GM21447 (cell line): ENCODE measurements around the gene CEP104.

ENCODE experiments used
- ATAC-seq: cut with Tn5 transposase; IDR thresholded peaks from one replicate; pipeline ENCODE4 v1.9.1; 2021; ENCODE audit not compliant: unreplicated experiment

The CEP104 gene

DNA sequence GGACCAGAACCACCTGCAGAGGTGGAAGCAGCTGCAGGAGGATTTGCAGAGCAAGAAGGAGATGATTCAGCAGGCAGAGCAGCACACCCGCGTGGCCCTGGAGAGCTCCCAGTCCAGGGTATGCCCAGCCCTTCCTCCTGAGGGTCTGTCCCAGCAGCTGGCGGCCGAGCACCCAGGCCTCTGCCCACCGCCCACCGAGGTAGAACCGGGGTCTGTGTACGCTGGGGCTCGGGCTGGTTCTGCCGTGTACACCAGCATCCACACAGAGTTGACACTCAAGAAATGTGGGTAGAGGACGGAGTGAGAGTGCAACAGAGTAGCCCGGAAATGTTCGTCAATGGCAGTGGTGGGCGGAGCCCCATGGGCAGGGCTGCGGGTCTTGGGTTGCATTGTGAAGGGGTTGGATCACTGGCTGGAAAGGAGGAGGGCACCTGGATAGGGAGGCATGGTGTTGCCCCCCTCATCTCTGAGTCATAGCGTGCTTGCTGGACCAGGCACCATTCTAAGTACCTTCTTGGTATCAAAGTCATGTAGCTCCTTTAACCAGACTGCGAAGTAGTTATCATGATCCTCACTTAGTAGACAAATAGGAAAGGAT is 89.6 kb downstream of the CEP104 start:
- no peak for ATAC-seq

DNA sequence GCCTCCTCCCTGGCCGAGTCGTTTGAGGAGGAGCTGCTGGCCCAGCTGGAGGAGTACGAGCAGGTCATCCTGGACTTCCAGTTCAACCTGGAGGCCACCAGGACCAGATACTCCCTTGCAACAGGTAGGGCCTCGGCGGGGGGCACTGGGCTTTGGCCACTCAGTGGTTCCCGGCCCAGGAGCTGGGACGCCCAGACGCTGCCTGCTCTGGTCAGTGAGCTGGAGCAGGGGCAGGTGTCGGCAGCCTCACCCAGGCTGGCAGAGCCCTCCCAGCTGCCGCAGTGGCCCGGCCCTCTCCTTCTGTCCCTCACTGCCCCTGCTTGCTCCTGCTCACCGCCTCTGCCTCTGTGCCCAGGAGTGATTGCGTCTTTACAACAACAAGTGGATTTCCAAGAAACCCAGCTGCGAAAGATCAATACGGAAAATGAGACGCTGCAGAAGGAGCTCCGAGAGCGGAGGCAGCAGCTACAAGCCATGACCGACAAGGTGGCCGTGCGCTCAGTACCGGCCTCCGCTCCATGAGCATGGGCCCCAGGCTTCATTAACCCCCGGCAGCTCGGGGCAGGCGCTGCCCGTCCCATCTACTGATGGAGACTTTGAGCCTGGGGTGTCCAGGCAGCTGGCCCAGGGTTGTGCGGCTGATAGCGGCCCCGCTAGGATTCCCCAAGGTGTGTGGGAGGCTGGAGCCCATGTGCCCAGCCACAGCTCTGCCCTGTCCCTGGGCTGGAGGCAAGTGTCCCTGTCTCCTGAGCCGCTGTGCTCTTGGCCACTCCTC is 93.5 kb downstream of the CEP104 start:
- ATAC-seq = no peak

DNA sequence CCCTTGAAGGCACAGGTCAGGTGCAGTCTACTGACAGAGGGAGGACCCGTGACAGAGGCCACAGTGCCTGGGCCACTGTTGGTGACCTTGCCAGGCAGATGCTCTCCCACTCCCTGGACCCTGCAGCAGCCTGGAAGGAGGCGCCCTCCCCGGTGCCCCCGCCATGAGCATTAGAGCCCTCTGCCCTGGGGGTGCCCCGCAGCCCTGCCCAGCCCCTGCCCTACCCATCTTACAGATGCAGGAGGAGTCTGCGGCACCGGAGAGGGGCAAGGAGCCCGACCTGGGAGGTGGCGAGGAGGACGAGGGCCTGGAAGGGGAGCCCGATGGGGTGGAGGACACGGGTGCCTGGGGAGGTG is 94.2 kb downstream of the CEP104 start:
- ATAC-seq = no peak

DNA sequence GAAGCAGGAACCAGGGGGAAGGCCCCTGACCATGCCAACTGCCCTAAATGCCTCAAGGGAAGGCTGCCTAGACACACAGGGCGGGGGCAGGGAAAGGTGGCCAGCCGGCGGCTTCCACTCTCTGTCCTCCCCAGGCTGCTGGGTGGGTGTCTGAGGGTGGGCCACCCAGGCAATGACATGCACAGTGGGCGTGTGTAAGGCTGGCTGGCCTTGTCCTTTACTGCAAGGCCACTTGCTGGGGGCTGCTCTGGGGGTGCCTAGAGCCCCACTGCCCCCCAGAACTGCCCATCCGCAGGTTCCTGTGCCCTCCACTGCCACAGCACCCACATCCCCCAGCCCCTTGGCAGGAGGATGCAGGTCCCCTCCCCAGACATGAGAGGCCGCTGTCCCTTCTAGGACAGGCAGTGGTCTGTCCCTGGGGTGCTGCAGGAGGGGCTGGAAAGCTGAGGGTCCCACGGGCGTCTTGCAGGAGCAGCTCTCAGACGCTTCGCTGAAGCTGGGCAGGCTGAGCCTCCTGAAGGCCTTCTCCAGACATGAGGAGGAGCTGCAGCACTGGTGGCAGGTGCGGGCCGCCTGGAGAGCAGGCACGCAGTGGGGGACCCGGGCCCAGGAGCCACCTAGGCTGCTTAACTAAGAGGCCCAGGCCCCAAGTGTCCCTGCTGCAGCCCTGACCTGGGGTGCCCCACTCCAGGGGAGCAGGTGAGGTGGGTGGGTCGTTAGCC is 94.7 kb downstream of the CEP104 start:
- ATAC-seq = no peak
